ENCODE data around the gene PRKCQ. TPM values are rescaled to one million over a fixed set of nuclear protein-coding genes. Genes with fewer than 3 reads are reported as not detected.

The PRKCQ gene
- total and polyA plus RNA-seq, 2 of the 4 experiments (the other 2 are of a cell fraction) = under 0.01 to 0.03 TPM

DNA sequence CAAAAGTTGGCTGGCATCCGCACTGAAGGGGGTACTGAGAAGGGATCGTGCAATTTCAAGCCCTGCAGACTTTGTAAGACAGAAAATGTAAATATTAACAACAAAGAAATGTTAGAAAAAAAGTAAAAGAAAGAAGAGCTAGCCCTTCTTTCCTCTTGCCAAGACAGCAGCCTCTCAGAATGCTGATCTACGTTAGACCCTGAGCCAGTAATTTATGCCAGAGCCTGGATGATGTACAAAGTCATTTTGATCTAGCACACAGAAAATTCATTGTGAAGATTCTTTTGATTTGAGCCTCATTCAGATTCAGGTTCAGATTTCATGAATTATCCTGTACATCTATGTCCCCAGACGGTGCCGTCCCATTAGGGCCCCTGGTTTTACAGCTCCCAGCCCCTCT is 105.2 kb downstream of the PRKCQ start:
- H3K56ac ChIP-seq (ENCODE audit: extremely low read depth, insufficient read depth, low read length) = no peak overlapping the region
- H2BK5ac ChIP-seq (ENCODE audit: low read depth, low read length, poor library complexity, severe bottlenecking) = no peak overlapping the region
- H3K27me3 ChIP-seq (ENCODE audit: control insufficient read depth, insufficient read depth, low read length) = no peaks in the 10 kb centered on the region
- no peak overlapping the region for H2AFZ ChIP-seq (replicated peaks; ENCODE audit: low read length, poor library complexity)
- H3K23ac ChIP-seq (ENCODE audit: low read depth, low read length) = no peak overlapping the region
- no peak overlapping the region for H4K91ac ChIP-seq (ENCODE audit: insufficient read depth, low read depth, low read length)
- H2BK120ac ChIP-seq (ENCODE audit: low read depth, low read length) = no peak overlapping the region
- no peaks in the 10 kb centered on the region for H3K9me1 ChIP-seq (ENCODE audit: insufficient read depth, low read length)
- H3K4me1 ChIP-seq (ENCODE audit: control insufficient read depth, insufficient read depth, low read length) = no peaks in the 10 kb centered on the region
- H2AK5ac ChIP-seq (ENCODE audit: low read depth, low read length) = no peak overlapping the region
- H3K4me2 ChIP-seq (ENCODE audit: low read depth, low read length) = no peak overlapping the region
- H4K20me1 ChIP-seq (ENCODE audit: insufficient read depth, low read length) = no peaks in the 10 kb centered on the region
- in situ Hi-C loops (cut with MboI; ENCODE audit: low sequenced_read_pairs) = no loop called here
- intact Hi-C loops (cut with micrococcal nuclease) = no loop called here
- no CpG with 5 or more reads among the region's 5 CpGs for WGBS, 2 experiments (ENCODE audit: extremely low coverage in 2 of 2, insufficient read length in 1 of 2)
- H3K18ac ChIP-seq (ENCODE audit: low read depth, low read length) = no peak overlapping the region
- DNase-seq = no peak
- no peak for ATAC-seq (ENCODE audit: low read depth)
- H2AK9ac ChIP-seq (replicated peaks; ENCODE audit: low read depth, low read length, poor library complexity) = no peak overlapping the region
- TF ChIP-seq CTCF (conservative IDR thresholded peaks at IDR 0.05; ENCODE audit: low read depth, low read length) = no peak
- TF ChIP-seq RFX5 (IDR thresholded peaks at IDR 0.05; ENCODE audit: low read depth, low read length) = no peak
- no peak for TF ChIP-seq RAD21 (IDR thresholded peaks at IDR 0.05; ENCODE audit: low read length)
- TF ChIP-seq POLR2A (IDR thresholded peaks at IDR 0.05; ENCODE audit: low read depth, low read length) = no peak
- TF ChIP-seq BHLHE40 (IDR thresholded peaks at IDR 0.05; ENCODE audit: low read depth, low read length) = no peak
- no peak for TF ChIP-seq CHD1 (IDR thresholded peaks at IDR 0.05; ENCODE audit: low read depth, low read length)
- TF ChIP-seq CEBPB (IDR thresholded peaks at IDR 0.05; ENCODE audit: low read depth, low read length) = no peak
- TF ChIP-seq, protein P1, sequence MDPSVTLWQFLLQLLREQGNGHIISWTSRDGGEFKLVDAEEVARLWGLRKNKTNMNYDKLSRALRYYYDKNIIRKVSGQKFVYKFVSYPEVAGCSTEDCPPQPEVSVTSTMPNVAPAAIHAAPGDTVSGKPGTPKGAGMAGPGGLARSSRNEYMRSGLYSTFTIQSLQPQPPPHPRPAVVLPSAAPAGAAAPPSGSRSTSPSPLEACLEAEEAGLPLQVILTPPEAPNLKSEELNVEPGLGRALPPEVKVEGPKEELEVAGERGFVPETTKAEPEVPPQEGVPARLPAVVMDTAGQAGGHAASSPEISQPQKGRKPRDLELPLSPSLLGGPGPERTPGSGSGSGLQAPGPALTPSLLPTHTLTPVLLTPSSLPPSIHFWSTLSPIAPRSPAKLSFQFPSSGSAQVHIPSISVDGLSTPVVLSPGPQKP (IDR thresholded peaks at IDR 0.05; ENCODE audit: borderline replicate concordance, low read depth, low read length) = no peak
- TF ChIP-seq MXI1 (IDR thresholded peaks at IDR 0.05; ENCODE audit: borderline replicate concordance, low read depth, low read length) = no peak
- TF ChIP-seq SMC3 (IDR thresholded peaks at IDR 0.05; ENCODE audit: low read depth, low read length) = no peak
- TF ChIP-seq NFE2L2 (IDR thresholded peaks at IDR 0.05; ENCODE audit: low read depth, low read length) = no peak
- H3K27ac ChIP-seq (ENCODE audit: insufficient read depth, low read length) = no peak overlapping the region
- no peak overlapping the region for H3K9ac ChIP-seq (ENCODE audit: low read depth, low read length)
- H4K5ac ChIP-seq (ENCODE audit: low read depth, low read length) = no peak overlapping the region
- no peak overlapping the region for H2BK20ac ChIP-seq (ENCODE audit: low read depth, low read length)
- BruUV-seq (replicated peaks) = no TSS peak
- H3K79me1 ChIP-seq (ENCODE audit: low read depth in 1 of 2, low read length in 2 of 2) = no peaks in the 10 kb centered on the region
- H3K4ac ChIP-seq (ENCODE audit: low read depth, low read length) = no peak overlapping the region
- CTCF ChIA-PET = no interaction called here
- H2BK15ac ChIP-seq (ENCODE audit: low read depth, low read length) = no peak overlapping the region
- no peak overlapping the region for H3K4me3 ChIP-seq (ENCODE audit: insufficient read depth, low read depth, low read length)
- no peak overlapping the region for H4K8ac ChIP-seq (ENCODE audit: low read depth in 2 of 2, low read length in 2 of 2)
- dilution Hi-C loops (cut with HindIII; ENCODE audit: low sequenced_read_pairs, unreplicated experiment) = no loop called here
- H3K14ac ChIP-seq (replicated peaks; ENCODE audit: low read depth, low read length) = no peak overlapping the region
- H3K36me3 ChIP-seq (ENCODE audit: control insufficient read depth, insufficient read depth, low read length) = no peaks in the 10 kb centered on the region
- POLR2A ChIA-PET (ENCODE audit: unreplicated experiment) = no interaction called here
- no peaks in the 10 kb centered on the region for H3K9me3 ChIP-seq (ENCODE audit: control insufficient read depth, insufficient read depth, low read length)
